GM23338 (cell line): Measurements from ENCODE around the gene ARHGEF10L. TPM values are rescaled to one million over a fixed set of nuclear protein-coding genes. Genes with fewer than 3 reads are reported as not detected.

Experiments
- ATAC-seq: fragments of 200-7000 bp; cut with Tn5 transposase; 3 replicates; pipeline ENCODE4 v1.9.1; 2020
- DNase-seq: peaks from one replicate; pipeline ENCODE4 v3.0.0-alpha.2; 2015; ENCODE audit warnings: low spot score
- H2AFZ ChIP-seq: fragments of 200-600 bp; sonication (generic); 2 replicates; pipeline ENCODE4 v1.8.0; 2016; ENCODE audit warnings: antibody characterized with exemption, mild to moderate bottlenecking, moderate library complexity
- H3F3A ChIP-seq: fragments of 200-600 bp; sonication (generic); replicated peaks from 2 replicates; pipeline ENCODE4 v1.8.0; 2017; ENCODE audit warnings: antibody characterized with exemption, mixed run types, low read depth
- H3K27ac ChIP-seq: fragments of 200-600 bp; sonication (generic); 2 replicates; pipeline ENCODE4 v1.6.1; 2016; ENCODE audit warnings: low read depth
- H3K27me3 ChIP-seq: fragments of 200-600 bp; sonication (generic); 2 replicates; pipeline ENCODE4 v1.8.0; 2016; ENCODE audit warnings: mild to moderate bottlenecking, mixed run types, moderate library complexity; ENCODE audit not compliant: insufficient read depth
- H3K36me3 ChIP-seq: fragments of 200-600 bp; sonication (generic); 2 replicates; pipeline ENCODE4 v1.8.0; 2016; ENCODE audit warnings: mild to moderate bottlenecking; ENCODE audit not compliant: insufficient read depth
- H3K4me1 ChIP-seq: fragments of 200-600 bp; sonication (generic); 2 replicates; pipeline ENCODE4 v1.8.0; 2016; ENCODE audit warnings: mild to moderate bottlenecking, moderate library complexity; ENCODE audit not compliant: insufficient read depth
- H3K4me2 ChIP-seq: fragments of 200-600 bp; sonication (generic); 2 replicates; pipeline ENCODE4 v1.7.1; 2017; ENCODE audit warnings: mixed run types
- H3K4me3 ChIP-seq: fragments of 200-600 bp; sonication (generic); 2 replicates; pipeline ENCODE4 v1.6.1; 2016; ENCODE audit warnings: mixed run types
- H3K79me2 ChIP-seq: fragments of 200-600 bp; sonication (generic); replicated peaks from 2 replicates; pipeline ENCODE4 v1.8.0; 2017; ENCODE audit warnings: mild to moderate bottlenecking; ENCODE audit not compliant: insufficient read depth
- H3K9me2 ChIP-seq: fragments of 200-600 bp; sonication (generic); 2 replicates; pipeline ENCODE4 v1.8.0; 2017; ENCODE audit not compliant: insufficient read depth
- H4K20me1 ChIP-seq: fragments of 200-600 bp; sonication (generic); replicated peaks from 2 replicates; pipeline ENCODE4 v1.8.0; 2017; ENCODE audit warnings: mild to moderate bottlenecking; ENCODE audit not compliant: insufficient read depth
- H3K27ac Mint-ChIP-seq: 2 replicates; pipeline ENCODE4 v1.8.0; 2020; ENCODE audit warnings: inconsistent platforms, mild to moderate bottlenecking, moderate library complexity, mixed read lengths
- H3K27me3 Mint-ChIP-seq: 3 replicates; pipeline ENCODE4 v1.8.0; 2022; ENCODE audit warnings: low read depth, mild to moderate bottlenecking, moderate library complexity, mixed read lengths, inconsistent platforms; ENCODE audit not compliant: insufficient read depth, poor library complexity
- H3K36me3 Mint-ChIP-seq: 3 replicates; pipeline ENCODE4 v1.8.0; 2021; ENCODE audit warnings: low read depth, mild to moderate bottlenecking, inconsistent platforms, moderate library complexity, mixed read lengths
- H3K4me1 Mint-ChIP-seq: 3 replicates; pipeline ENCODE4 v1.8.0; 2020; ENCODE audit warnings: mild to moderate bottlenecking, inconsistent platforms, mixed read lengths
- H3K4me3 Mint-ChIP-seq: 3 replicates; pipeline ENCODE4 v1.8.0; 2021; ENCODE audit warnings: moderate library complexity, mild to moderate bottlenecking, inconsistent platforms, mixed read lengths
- H3K9me3 Mint-ChIP-seq: 3 replicates; pipeline ENCODE4 v1.8.0; 2020; ENCODE audit warnings: moderate library complexity, mild to moderate bottlenecking, inconsistent platforms, mixed read lengths
- CREB1 ChIP-seq: fragments of 250-450 bp; sonication (Bioruptor Pico); IDR thresholded peaks from 2 replicates; pipeline ENCODE4 v1.5.0; 2020; ENCODE audit warnings: low read depth, mild to moderate bottlenecking, moderate library complexity
- ETS1 ChIP-seq: IDR thresholded peaks from 2 replicates; pipeline ENCODE4 v1.6.1; 2016; ENCODE audit warnings: antibody characterized with exemption
- EZH2 ChIP-seq: fragments of 200-600 bp; sonication (generic); IDR thresholded peaks from one replicate; pipeline ENCODE4 v1.8.0; 2017; ENCODE audit warnings: antibody characterized with exemption, mild to moderate bottlenecking, low read depth; ENCODE audit not compliant: unreplicated experiment
- EZH2phosphoT487 ChIP-seq: fragments of 200-600 bp; sonication (generic); IDR thresholded peaks from one replicate; pipeline ENCODE4 v1.8.1; 2018; ENCODE audit warnings: antibody characterized with exemption; ENCODE audit not compliant: unreplicated experiment
- JUNB ChIP-seq: IDR thresholded peaks from one replicate; pipeline ENCODE4 v1.6.1; 2016; ENCODE audit warnings: antibody characterized with exemption; ENCODE audit not compliant: unreplicated experiment
- NANOG ChIP-seq: IDR thresholded peaks from 2 replicates; pipeline ENCODE4 v1.6.1; 2016; ENCODE audit warnings: antibody characterized with exemption, borderline replicate concordance
- POLR2AphosphoS5 ChIP-seq: IDR thresholded peaks from 2 replicates; pipeline ENCODE4 v1.6.1; 2016; ENCODE audit warnings: antibody characterized with exemption, low read depth
- REST ChIP-seq: IDR thresholded peaks from one replicate; pipeline ENCODE4 v1.6.1; 2018; ENCODE audit warnings: antibody characterized with exemption; ENCODE audit not compliant: unreplicated experiment
- STAT1 ChIP-seq: IDR thresholded peaks from one replicate; pipeline ENCODE4 v1.6.1; 2016; ENCODE audit warnings: antibody characterized with exemption; ENCODE audit not compliant: unreplicated experiment
- ZNF114 ChIP-seq: fragments of 250-450 bp; sonication (Bioruptor Pico); IDR thresholded peaks from 2 replicates; pipeline ENCODE4 v1.5.0; 2020; ENCODE audit warnings: mild to moderate bottlenecking, moderate library complexity
- ZNF331 ChIP-seq: fragments of 250-450 bp; sonication (Bioruptor Pico); IDR thresholded peaks from 2 replicates; pipeline ENCODE4 v1.5.0; 2020; ENCODE audit warnings: low read depth, mild to moderate bottlenecking, moderate library complexity
- ZNF462 ChIP-seq: fragments of 250-450 bp; sonication (Bioruptor Pico); IDR thresholded peaks from 2 replicates; pipeline ENCODE4 v1.5.0; 2020; ENCODE audit warnings: mild to moderate bottlenecking, moderate library complexity
- polyA plus RNA-seq: library from polyadenylated mRNA; unstranded; fragments of >200 nt; fragmentation: Nextera tagmentation; extraction: Ambion mirVana; gene quantifications from 2 replicates; pipeline ENCODE4 v1.2.1, GENCODE V29; 2016
- total RNA-seq: library from RNA; depleted of rRNA; stranded (reverse); fragments of >200 nt; shearing (Covaris generic); gene quantifications from 2 replicates; pipeline ENCODE4 v1.2.3, GENCODE V29; 2014
- TF ChIP-seq, protein P1 (sequence below), 2 experiments: fragments of 200-600 bp in 1 of 2; sonication (generic) in 1 of 2; conservative IDR thresholded peaks; 2 replicates each; pipeline versions ENCODE4 v1.5.1 to v1.6.1; 2016 to 2017; ENCODE audit warnings: antibody characterized with exemption in 2 of 2, low read depth in 2 of 2, mild to moderate bottlenecking in 2 of 2, moderate library complexity in 1 of 2

ARHGEF10L gene
- total and polyA plus RNA-seq, 2 experiments from 2014 or later, result 12.1 to 46.8 TPM

DNA sequence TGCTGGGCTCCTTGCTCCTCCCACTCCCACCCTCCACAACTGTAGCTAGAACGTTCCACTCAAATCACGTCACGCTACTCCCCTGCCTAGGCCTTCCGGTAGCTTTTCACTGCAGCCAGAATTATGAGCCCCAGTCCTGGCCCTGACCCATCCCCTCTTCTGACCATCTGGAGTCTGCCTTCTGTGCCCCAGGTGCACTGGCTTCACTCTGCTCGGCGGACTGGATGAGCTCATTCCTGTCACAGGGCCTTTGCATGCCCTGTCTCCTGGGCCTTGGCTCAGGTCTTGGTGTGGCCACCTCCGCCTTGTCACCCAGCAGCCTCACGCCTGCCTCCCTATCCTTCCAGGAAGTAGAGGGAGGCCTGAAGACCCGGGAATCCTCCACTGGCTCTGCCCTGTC, 153.1 kb downstream of the ARHGEF10L start:
- H3F3A ChIP-seq, result no peaks in the 10 kb centered on the region
- Mint-ChIP-seq H3K36me3 (peaks cover 25% of the 10 kb centered on the region), H3K4me3 (no peak overlapping the region), H3K27ac (no peak overlapping the region), H3K27me3 (peaks cover 15% of the 10 kb centered on the region), H3K4me1 (peaks cover 20% of the 10 kb centered on the region), H3K9me3 (no peaks in the 10 kb centered on the region; the same call in 2 of the 3 replicates)
- ATAC-seq, result no peak
- H3K27me3 ChIP-seq, result no peaks in the 10 kb centered on the region
- DNase-seq, result no peak
- H3K27ac ChIP-seq, result no peak overlapping the region
- H3K4me3 ChIP-seq, result no peak overlapping the region
- H2AFZ ChIP-seq, result no peak overlapping the region
- no peak overlapping the region for H3K4me2 ChIP-seq
- H3K36me3 ChIP-seq, result peaks cover 2% of the 10 kb centered on the region; the same call in 1 of the 2 replicates
- H4K20me1 ChIP-seq, result no peaks in the 10 kb centered on the region
- no peaks in the 10 kb centered on the region for H3K9me2 ChIP-seq
- no peak for TF ChIP-seq CREB1 (CRISPR knock-in tag)
- TF ChIP-seq POLR2AphosphoS5, result no peak
- TF ChIP-seq EZH2, result no peak
- TF ChIP-seq NANOG, result no peak
- TF ChIP-seq, protein P1, sequence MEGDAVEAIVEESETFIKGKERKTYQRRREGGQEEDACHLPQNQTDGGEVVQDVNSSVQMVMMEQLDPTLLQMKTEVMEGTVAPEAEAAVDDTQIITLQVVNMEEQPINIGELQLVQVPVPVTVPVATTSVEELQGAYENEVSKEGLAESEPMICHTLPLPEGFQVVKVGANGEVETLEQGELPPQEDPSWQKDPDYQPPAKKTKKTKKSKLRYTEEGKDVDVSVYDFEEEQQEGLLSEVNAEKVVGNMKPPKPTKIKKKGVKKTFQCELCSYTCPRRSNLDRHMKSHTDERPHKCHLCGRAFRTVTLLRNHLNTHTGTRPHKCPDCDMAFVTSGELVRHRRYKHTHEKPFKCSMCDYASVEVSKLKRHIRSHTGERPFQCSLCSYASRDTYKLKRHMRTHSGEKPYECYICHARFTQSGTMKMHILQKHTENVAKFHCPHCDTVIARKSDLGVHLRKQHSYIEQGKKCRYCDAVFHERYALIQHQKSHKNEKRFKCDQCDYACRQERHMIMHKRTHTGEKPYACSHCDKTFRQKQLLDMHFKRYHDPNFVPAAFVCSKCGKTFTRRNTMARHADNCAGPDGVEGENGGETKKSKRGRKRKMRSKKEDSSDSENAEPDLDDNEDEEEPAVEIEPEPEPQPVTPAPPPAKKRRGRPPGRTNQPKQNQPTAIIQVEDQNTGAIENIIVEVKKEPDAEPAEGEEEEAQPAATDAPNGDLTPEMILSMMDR (conservative IDR thresholded peaks at IDR 0.05; ENCODE audit: low read depth in 2 of 2), result no peak
- TF ChIP-seq ZNF462, result no peak
- no peak for TF ChIP-seq REST
- no peak for TF ChIP-seq EZH2phosphoT487
- no peak for TF ChIP-seq STAT1
- TF ChIP-seq JUNB, result no peak
- no peak for TF ChIP-seq ETS1
- TF ChIP-seq ZNF114, result no peak
- TF ChIP-seq ZNF331 (CRISPR knock-in tag), result no peak
- H3K79me2 ChIP-seq, result no peaks in the 10 kb centered on the region
- peaks cover 13% of the 10 kb centered on the region; the same call in 1 of the 2 replicates for H3K4me1 ChIP-seq
